Upper lobe of left lung (tissue), 4 donors: ENCODE data around the gene PARL.

Experiments used
- CTCF ChIP-seq, 6 experiments: fragments of 450-650 bp in 4 of 6; fragments of 200-600 bp in 2 of 6; sonication (generic) in 2 of 6; IDR thresholded peaks; one replicate each; pipeline ENCODE4 v1.5.1; 2016 to 2019; ENCODE audit warnings: antibody characterized with exemption in 6 of 6
- EP300 ChIP-seq, 4 donors: sonication (generic); formaldehyde crosslinking; IDR thresholded peaks; one replicate each; pipeline ENCODE4 v1.5.1; 2017; ENCODE audit warnings: antibody characterized with exemption in 4 of 4, control low read depth in 2 of 4

- TF ChIP-seq CTCF (IDR thresholded peaks at IDR 0.05) (no peak), EP300 (IDR thresholded peaks at IDR 0.05) (no peak)
These were observed 24.4 kb upstream of the PARL start for GRCh38 chr3:183909030-183909600.
